Caco-2 (cell line): ENCODE results near the gene IRF2BP1. TPM values are rescaled to one million over a fixed set of nuclear protein-coding genes. Genes with fewer than 3 reads are reported as not detected.

ENCODE experiments used
- BruUV-seq: library from RNA; stranded (reverse); fragments of 400-500 nt; replicated peaks from 2 replicates; lab custom pipeline; 2021; lab: Mats Ljungman, UMichigan
- CTCF ChIA-PET: fragments of 300-600 bp; sonication (Branson Sonifier 250); formaldehyde crosslinking; loops from one replicate; lab custom pipeline; 2022; ENCODE audit warnings: antibody characterized with exemption; lab: Charles Lee
- POLR2A ChIA-PET: fragments of 300-600 bp; sonication (Branson Sonifier 250); formaldehyde crosslinking; loops from one replicate; lab custom pipeline; 2022; ENCODE audit warnings: antibody characterized with exemption; lab: Charles Lee
- DNase-seq, 2 experiments: peaks; one replicate each; pipeline versions ENCODE4 v3.0.0 to v3.0.0-alpha.2; 2020 to 2022
- H3K27me3 ChIP-seq: replicated peaks from 2 replicates; pipeline ENCODE4 v1.6.0; 2011; ENCODE audit warnings: low read length; ENCODE audit not compliant: control insufficient read depth, insufficient read depth
- H3K36me3 ChIP-seq: 2 replicates; pipeline ENCODE4 v1.5.1; 2011; ENCODE audit warnings: low read length; ENCODE audit not compliant: control insufficient read depth, insufficient read depth
- H3K4me1 ChIP-seq: fragments of 250-450 bp; sonication (Bioruptor Pico); 2 replicates; pipeline ENCODE4 v1.5.1; 2020; ENCODE audit warnings: mild to moderate bottlenecking
- H3K4me3 ChIP-seq: 2 replicates; pipeline ENCODE4 v1.5.1; 2011; ENCODE audit warnings: low read depth, mild to moderate bottlenecking, control low read depth, low read length
- H3K9me3 ChIP-seq: fragments of 250-450 bp; sonication (Bioruptor Pico); 2 replicates; pipeline ENCODE4 v1.5.1; 2020; ENCODE audit warnings: mild to moderate bottlenecking, moderate library complexity
- H3K27ac Mint-ChIP-seq: one replicate; pipeline ENCODE4 v1.8.0; 2022; ENCODE audit warnings: mixed read lengths; ENCODE audit not compliant: unreplicated experiment
- H3K27me3 Mint-ChIP-seq: one replicate; pipeline ENCODE4 v1.8.0; 2022; ENCODE audit warnings: mixed read lengths; ENCODE audit not compliant: insufficient read depth, unreplicated experiment
- H3K36me3 Mint-ChIP-seq: one replicate; pipeline ENCODE4 v1.8.0; 2022; ENCODE audit warnings: mild to moderate bottlenecking, mixed read lengths; ENCODE audit not compliant: insufficient read depth, unreplicated experiment
- H3K4me1 Mint-ChIP-seq: one replicate; pipeline ENCODE4 v1.8.0; 2022; ENCODE audit warnings: low read depth, mixed read lengths; ENCODE audit not compliant: unreplicated experiment
- H3K4me3 Mint-ChIP-seq: one replicate; pipeline ENCODE4 v1.8.0; 2022; ENCODE audit warnings: mild to moderate bottlenecking, moderate library complexity, mixed read lengths; ENCODE audit not compliant: unreplicated experiment
- H3K9me3 Mint-ChIP-seq: one replicate; pipeline ENCODE4 v1.8.0; 2022; ENCODE audit warnings: mixed read lengths; ENCODE audit not compliant: unreplicated experiment
- CTCF ChIP-seq, 2 experiments: fragments of 200-600 bp in 1 of 2; IDR thresholded peaks; 1 replicate in 1 of 2; 2 replicates in 1 of 2; pipeline versions ENCODE4 v1.5.1 to v1.8.0; 2011 to 2022; ENCODE audit warnings: antibody characterized with exemption in 1 of 2, control low read depth in 1 of 2, inconsistent platforms in 1 of 2, low read depth in 1 of 2, low read length in 1 of 2, mild to moderate bottlenecking in 1 of 2, moderate library complexity in 1 of 2; ENCODE audit not compliant: insufficient read depth in 1 of 2, severe bottlenecking in 1 of 2, unreplicated experiment in 1 of 2
- intact Hi-C: fragments of 100-400 bp; cut with micrococcal nuclease; formaldehyde crosslinking; loops from one replicate; pipeline ENCODE4 v1.10.0; 2022; ENCODE audit not compliant: unreplicated experiment
- total RNA-seq: library from RNA; stranded (reverse); gene quantifications from 2 replicates; pipeline ENCODE4 v1.2.3, GENCODE V29; 2022

The IRF2BP1 gene
- total RNA-seq, 1 experiment from 2014 or later: 27.6 TPM

GRCh38 chr19:45878043-45878794 lies 7.7 kb downstream of the IRF2BP1 start:
- Histone ChIP-seq H3K9me3 (no peaks in the 10 kb centered on the region), H3K27me3 (no peaks in the 10 kb centered on the region), H3K4me1 (peaks cover 56% of the 10 kb centered on the region), H3K36me3 (no peaks in the 10 kb centered on the region), H3K4me3 (no peak overlapping the region)
- Mint-ChIP-seq H3K36me3 (peaks cover 16% of the 10 kb centered on the region), H3K27ac (peak overlapping the region; percentile 15), H3K9me3 (no peaks in the 10 kb centered on the region), H3K4me3 (no peak overlapping the region), H3K27me3 (no peaks in the 10 kb centered on the region), H3K4me1 (peaks cover 48% of the 10 kb centered on the region)
- intact Hi-C loops: no loop called here
- no peak for TF ChIP-seq CTCF (IDR thresholded peaks at IDR 0.05; ENCODE audit: insufficient read depth in 1 of 2, low read depth in 1 of 2, low read length in 1 of 2, severe bottlenecking in 1 of 2, unreplicated experiment in 1 of 2)
- no TSS peak for BruUV-seq
- DNase-seq: no peak
- ChIA-PET POLR2A (interaction anchor here (2.6 kb wide), 1 partner anchor 14 kb away, joined by 6 read pairs; the partner anchor contains the start of gene FOXA3), CTCF (no interaction called here)

- no peak overlapping the region for H3K4me3 ChIP-seq
- no peaks in the 10 kb centered on the region for H3K36me3 ChIP-seq
- Mint-ChIP-seq H3K4me3 (no peak overlapping the region), H3K4me1 (peaks cover 41% of the 10 kb centered on the region), H3K36me3 (peaks cover 7% of the 10 kb centered on the region), H3K27me3 (no peaks in the 10 kb centered on the region), H3K27ac (no peak overlapping the region), H3K9me3 (no peaks in the 10 kb centered on the region)
- CTCF ChIA-PET: no interaction called here
- no TSS peak for BruUV-seq
- no peaks in the 10 kb centered on the region for H3K27me3 ChIP-seq
- DNase-seq: no peak
- intact Hi-C loops: no loop called here
- H3K9me3 ChIP-seq: no peaks in the 10 kb centered on the region
- H3K4me1 ChIP-seq: peaks cover 55% of the 10 kb centered on the region
- POLR2A ChIA-PET: no interaction called here
- no peak for TF ChIP-seq CTCF (IDR thresholded peaks at IDR 0.05; ENCODE audit: insufficient read depth in 1 of 2, low read depth in 1 of 2, low read length in 1 of 2, severe bottlenecking in 1 of 2, unreplicated experiment in 1 of 2)
These were observed 9.3 kb downstream of the IRF2BP1 start for GRCh38 chr19:45876411-45877197.

GRCh38 chr19:45876161-45876410 lies 9.9 kb downstream of the IRF2BP1 start:
- Mint-ChIP-seq H3K27ac (no peak overlapping the region), H3K4me3 (no peak overlapping the region), H3K4me1 (peaks cover 36% of the 10 kb centered on the region), H3K27me3 (no peaks in the 10 kb centered on the region), H3K36me3 (peaks cover 6% of the 10 kb centered on the region), H3K9me3 (no peaks in the 10 kb centered on the region)
- ChIA-PET CTCF (no interaction called here), POLR2A (no interaction called here)
- Histone ChIP-seq H3K4me1 (peaks cover 50% of the 10 kb centered on the region), H3K4me3 (no peak overlapping the region), H3K36me3 (no peaks in the 10 kb centered on the region), H3K27me3 (no peaks in the 10 kb centered on the region), H3K9me3 (no peaks in the 10 kb centered on the region)
- intact Hi-C loops: no loop called here
- no peak for TF ChIP-seq CTCF (IDR thresholded peaks at IDR 0.05; ENCODE audit: insufficient read depth in 1 of 2, low read depth in 1 of 2, low read length in 1 of 2, severe bottlenecking in 1 of 2, unreplicated experiment in 1 of 2)
- no peak for DNase-seq
- BruUV-seq: no TSS peak
